Measurements from ENCODE around the gene CCDC66. TPM values are rescaled to one million over a fixed set of nuclear protein-coding genes. Genes with fewer than 3 reads are reported as not detected.
"Not testable (repeated sequence)": the region's sequence is repeated elsewhere in the genome, so short reads cannot be mapped to it uniquely, and the experiment has no call there.

CCDC66 gene
- total RNA-seq, 2 donors from 2014 or later: 29.0 to 34.7 TPM

- Mint-ChIP-seq H3K36me3 (ENCODE audit: insufficient read depth in 2 of 2) (peaks cover 29 to 45% of the 10 kb centered on the region in 2 donors), H3K27me3 (ENCODE audit: low read depth) (no peaks in the 10 kb centered on the region), H3K27ac (peak overlapping the region; percentile 11), H3K4me1 (ENCODE audit: low read depth) (peaks cover 32% of the 10 kb centered on the region), H3K4me3 (no peak overlapping the region), H3K9me3 (peaks cover 2 to 10% of the 10 kb centered on the region in 2 donors)
- no peak for ATAC-seq (replicated peaks in 1 of 2)
- no peak for DNase-seq
Observed at GRCh38 chr3:56595975-56596840, 39.2 kb downstream of the CCDC66 start.

GRCh38 chr3:56608479-56608878 is 51.5 kb downstream of the CCDC66 start:
- H3K4me3 Mint-ChIP-seq: peak overlapping the region in 1 of 2 donors; percentile 8
- peaks cover 46% of the 10 kb centered on the region for H3K4me1 Mint-ChIP-seq (ENCODE audit: low read depth)
- H3K36me3 Mint-ChIP-seq (ENCODE audit: insufficient read depth in 2 of 2): peaks cover 42 to 65% of the 10 kb centered on the region in 2 donors
- not testable (repeated sequence) for H3K9me3 Mint-ChIP-seq; H3K27me3 Mint-ChIP-seq (ENCODE audit: low read depth); ATAC-seq (replicated peaks in 1 of 2); DNase-seq
- H3K27ac Mint-ChIP-seq: peak overlapping the region; percentile 18

- Mint-ChIP-seq H3K4me1 (ENCODE audit: low read depth) (peaks cover 47% of the 10 kb centered on the region), H3K27ac (no peak overlapping the region), H3K9me3 (peaks cover 1 to 3% of the 10 kb centered on the region in 2 donors), H3K27me3 (ENCODE audit: low read depth) (no peaks in the 10 kb centered on the region), H3K36me3 (ENCODE audit: insufficient read depth in 2 of 2) (peaks cover 28 to 55% of the 10 kb centered on the region in 2 donors), H3K4me3 (peak overlapping the region in 1 of 2 donors; percentile 6)
- ATAC-seq (replicated peaks in 1 of 2) (no peak), DNase-seq (no peak)
Observed at GRCh38 chr3:56610669-56611335, 53.8 kb downstream of the CCDC66 start.

GRCh38 chr3:56611364-56611763 is 54.4 kb downstream of the CCDC66 start:
- DNase-seq (no peak), ATAC-seq (replicated peaks in 1 of 2) (no peak)
- H3K4me1 Mint-ChIP-seq (ENCODE audit: low read depth): peaks cover 51% of the 10 kb centered on the region
- peaks cover 1 to 3% of the 10 kb centered on the region in 2 donors for H3K9me3 Mint-ChIP-seq
- H3K36me3 Mint-ChIP-seq (ENCODE audit: insufficient read depth in 2 of 2): peaks cover 30 to 56% of the 10 kb centered on the region in 2 donors
- H3K4me3 Mint-ChIP-seq: no peak overlapping the region
- H3K27ac Mint-ChIP-seq: no peak overlapping the region
- H3K27me3 Mint-ChIP-seq (ENCODE audit: low read depth): no peaks in the 10 kb centered on the region

- Mint-ChIP-seq H3K27ac (peak overlapping the region; percentile 45), H3K36me3 (ENCODE audit: insufficient read depth in 2 of 2) (peaks cover 23 to 52% of the 10 kb centered on the region in 2 donors), H3K4me3 (peak overlapping the region; percentile 4 to 29), H3K9me3 (peaks cover 1 to 3% of the 10 kb centered on the region in 2 donors), H3K27me3 (ENCODE audit: low read depth) (no peaks in the 10 kb centered on the region), H3K4me1 (ENCODE audit: low read depth) (peaks cover 59% of the 10 kb centered on the region)
- DNase-seq: no peak
- peak; percentile 51 to 56 for ATAC-seq (replicated peaks in 1 of 2)
Observed at GRCh38 chr3:56612146-56612545, 55.2 kb downstream of the CCDC66 start.

- no peaks in the 10 kb centered on the region for H3K27me3 Mint-ChIP-seq (ENCODE audit: low read depth)
- peaks cover 1 to 3% of the 10 kb centered on the region in 2 donors for H3K9me3 Mint-ChIP-seq
- DNase-seq: no peak
- peak in 1 of 2 donors; percentile 14 for ATAC-seq (replicated peaks in 1 of 2)
- H3K4me3 Mint-ChIP-seq: no peak overlapping the region
- H3K4me1 Mint-ChIP-seq (ENCODE audit: low read depth): peaks cover 58% of the 10 kb centered on the region
- no peak overlapping the region for H3K27ac Mint-ChIP-seq
- H3K36me3 Mint-ChIP-seq (ENCODE audit: insufficient read depth in 2 of 2): peaks cover 24 to 49% of the 10 kb centered on the region in 2 donors
Observed at GRCh38 chr3:56613016-56613415, 56.0 kb downstream of the CCDC66 start.

- peaks cover 0 to 3% of the 10 kb centered on the region in 2 donors for H3K9me3 Mint-ChIP-seq
- peak overlapping the region; percentile 69 for H3K27ac Mint-ChIP-seq
- peak; percentile 14 to 20 for ATAC-seq (replicated peaks in 1 of 2)
Observed at GRCh38 chr3:56616478-56617006, 59.6 kb downstream of the CCDC66 start.

GRCh38 chr3:56620371-56620770 is 63.4 kb downstream of the CCDC66 start:
- Mint-ChIP-seq H3K27me3 (ENCODE audit: low read depth) (no peaks in the 10 kb centered on the region), H3K27ac (peak overlapping the region; percentile 97), H3K4me3 (peak overlapping the region in 1 of 2 donors; percentile 66), H3K4me1 (ENCODE audit: low read depth) (peaks cover 34% of the 10 kb centered on the region), H3K9me3 (no peaks in the 10 kb centered on the region), H3K36me3 (ENCODE audit: insufficient read depth in 2 of 2) (peaks cover 14 to 31% of the 10 kb centered on the region in 2 donors)
- no peak for DNase-seq
- ATAC-seq (replicated peaks in 1 of 2): peak in 1 of 2 donors; percentile 61

More at GRCh38 chr3:56616478-56617006, 59.6 kb downstream of the CCDC66 start:
- Mint-ChIP-seq H3K4me3 (no peak overlapping the region), H3K27me3 (ENCODE audit: low read depth) (no peaks in the 10 kb centered on the region), H3K4me1 (ENCODE audit: low read depth) (peaks cover 39% of the 10 kb centered on the region), H3K36me3 (ENCODE audit: insufficient read depth in 2 of 2) (peaks cover 17 to 33% of the 10 kb centered on the region in 2 donors)
- no peak for DNase-seq

GRCh38 chr3:56621681-56622080 is 64.7 kb downstream of the CCDC66 start:
- ATAC-seq (replicated peaks in 1 of 2): no peak

GRCh38 chr3:56622381-56622780 is 65.4 kb downstream of the CCDC66 start:
- DNase-seq (no peak), ATAC-seq (replicated peaks in 1 of 2) (no peak)
- Mint-ChIP-seq H3K27ac (no peak overlapping the region), H3K9me3 (no peaks in the 10 kb centered on the region), H3K4me1 (ENCODE audit: low read depth) (peaks cover 20% of the 10 kb centered on the region), H3K27me3 (ENCODE audit: low read depth) (no peaks in the 10 kb centered on the region), H3K4me3 (no peak overlapping the region), H3K36me3 (ENCODE audit: insufficient read depth in 2 of 2) (peaks cover 11 to 31% of the 10 kb centered on the region in 2 donors)

More at GRCh38 chr3:56621681-56622080, 64.7 kb downstream of the CCDC66 start:
- H3K9me3 Mint-ChIP-seq: no peaks in the 10 kb centered on the region
- no peak for DNase-seq
- H3K4me1 Mint-ChIP-seq (ENCODE audit: low read depth): peaks cover 27% of the 10 kb centered on the region
- peaks cover 12 to 29% of the 10 kb centered on the region in 2 donors for H3K36me3 Mint-ChIP-seq (ENCODE audit: insufficient read depth in 2 of 2)
- peak overlapping the region; percentile 62 for H3K27ac Mint-ChIP-seq
- no peaks in the 10 kb centered on the region for H3K27me3 Mint-ChIP-seq (ENCODE audit: low read depth)
- no peak overlapping the region for H3K4me3 Mint-ChIP-seq

GRCh38 chr3:56624725-56625124 is 67.8 kb downstream of the CCDC66 start:
- ATAC-seq (replicated peaks in 1 of 2): no peak
- peak overlapping the region; percentile 70 for H3K27ac Mint-ChIP-seq
- H3K4me1 Mint-ChIP-seq (ENCODE audit: low read depth): peaks cover 20% of the 10 kb centered on the region
- no peak overlapping the region for H3K4me3 Mint-ChIP-seq
- DNase-seq: no peak
- H3K27me3 Mint-ChIP-seq (ENCODE audit: low read depth): no peaks in the 10 kb centered on the region
- H3K36me3 Mint-ChIP-seq (ENCODE audit: insufficient read depth in 2 of 2): peaks cover 10 to 32% of the 10 kb centered on the region in 2 donors
- no peaks in the 10 kb centered on the region for H3K9me3 Mint-ChIP-seq

GRCh38 chr3:56629047-56629446 is 72.1 kb downstream of the CCDC66 start:
- peak in 1 of 2 donors; percentile 11 for ATAC-seq (replicated peaks in 1 of 2)
- peak overlapping the region; percentile 59 for H3K27ac Mint-ChIP-seq
- DNase-seq: no peak
- H3K4me1 Mint-ChIP-seq (ENCODE audit: low read depth): peaks cover 8% of the 10 kb centered on the region
- no peaks in the 10 kb centered on the region for H3K9me3 Mint-ChIP-seq
- H3K36me3 Mint-ChIP-seq (ENCODE audit: insufficient read depth in 2 of 2): peaks cover 2 to 27% of the 10 kb centered on the region in 2 donors
- no peaks in the 10 kb centered on the region for H3K27me3 Mint-ChIP-seq (ENCODE audit: low read depth)
- no peak overlapping the region for H3K4me3 Mint-ChIP-seq

- DNase-seq (no peak), ATAC-seq (replicated peaks in 1 of 2) (no peak)
- Mint-ChIP-seq H3K4me3 (no peak overlapping the region), H3K27ac (peak overlapping the region; percentile 59), H3K9me3 (no peaks in the 10 kb centered on the region), H3K36me3 (ENCODE audit: insufficient read depth in 2 of 2) (peaks cover 0 to 27% of the 10 kb centered on the region in 2 donors), H3K4me1 (ENCODE audit: low read depth) (peaks cover 4% of the 10 kb centered on the region), H3K27me3 (ENCODE audit: low read depth) (no peaks in the 10 kb centered on the region)
Observed at GRCh38 chr3:56629451-56629850, 72.5 kb downstream of the CCDC66 start.

Measured in activated T-cell treated with anti-CD3 and anti-CD28 coated beads, Interleukin-2, amount 50 U/mL, for 72 hours (primary cell).